IMR-90 (cell line): Measurements from ENCODE around the gene EML6. TPM values are rescaled to one million over a fixed set of nuclear protein-coding genes. Genes with fewer than 3 reads are reported as not detected.
A peak's percentile ranks its signal among the peaks of the same experiment; 100 is the strongest.

Experiments used
- ATAC-seq: fragments of 200-7000 bp; cut with Tn5 transposase; 2 replicates; pipeline ENCODE4 v1.9.1; 2020; ENCODE audit warnings: low read depth, mild to moderate bottlenecking, moderate library complexity
- BruUV-seq: library from RNA; stranded (reverse); fragments of 400-500 nt; replicated peaks from 2 replicates; lab custom pipeline; 2021; lab: Mats Ljungman, UMichigan
- CTCF ChIA-PET: fragments of 300-600 bp; formaldehyde crosslinking; extraction: SDS; loops from one replicate; lab custom pipeline; 2021; ENCODE audit warnings: antibody characterized with exemption; lab: Yijun Ruan, JAX
- POLR2A ChIA-PET: fragments of 300-600 bp; sonication (Branson Sonifier 250); formaldehyde crosslinking; loops from one replicate; lab custom pipeline; 2022; ENCODE audit warnings: antibody characterized with exemption; ENCODE audit not compliant: unreplicated experiment; lab: Charles Lee
- DNase-seq: peaks from one replicate; pipeline ENCODE4 v3.0.0; 2013
- H2AFZ ChIP-seq: replicated peaks from 2 replicates; pipeline ENCODE3; 2013; ENCODE audit warnings: low read length, mild to moderate bottlenecking; ENCODE audit not compliant: poor library complexity
- H2AK5ac ChIP-seq: 2 replicates; pipeline ENCODE4 v1.6.1; 2013; ENCODE audit warnings: low read depth, low read length, inconsistent platforms
- H2AK9ac ChIP-seq: replicated peaks from 2 replicates; pipeline ENCODE3; 2013; ENCODE audit warnings: mild to moderate bottlenecking, low read depth, low read length, moderate library complexity; ENCODE audit not compliant: poor library complexity
- H2BK120ac ChIP-seq: 2 replicates; pipeline ENCODE4 v1.6.1; 2013; ENCODE audit warnings: low read depth, low read length, inconsistent platforms
- H2BK15ac ChIP-seq: 3 replicates; pipeline ENCODE4 v1.6.1; 2013; ENCODE audit warnings: low read depth, low read length, inconsistent platforms
- H2BK20ac ChIP-seq: 2 replicates; pipeline ENCODE4 v1.6.1; 2013; ENCODE audit warnings: low read depth, mild to moderate bottlenecking, inconsistent platforms, low read length, moderate library complexity
- H2BK5ac ChIP-seq: 2 replicates; pipeline ENCODE4 v1.6.1; 2013; ENCODE audit warnings: mild to moderate bottlenecking, low read depth, low read length, inconsistent platforms; ENCODE audit not compliant: poor library complexity, severe bottlenecking
- H3K14ac ChIP-seq: replicated peaks from 2 replicates; pipeline ENCODE4 v1.6.1; 2013; ENCODE audit warnings: low read depth, low read length, inconsistent platforms
- H3K18ac ChIP-seq: 2 replicates; pipeline ENCODE4 v1.6.1; 2013; ENCODE audit warnings: low read depth, low read length, control low read depth
- H3K23ac ChIP-seq: 2 replicates; pipeline ENCODE4 v1.6.1; 2013; ENCODE audit warnings: low read depth, low read length, inconsistent platforms
- H3K27ac ChIP-seq: 2 replicates; pipeline ENCODE4 v1.5.1; 2013; ENCODE audit warnings: mild to moderate bottlenecking, control low read depth, low read length; ENCODE audit not compliant: insufficient read depth
- H3K27me3 ChIP-seq: 2 replicates; pipeline ENCODE4 v1.6.1; 2013; ENCODE audit warnings: low read length; ENCODE audit not compliant: control insufficient read depth, insufficient read depth
- H3K36me3 ChIP-seq: 2 replicates; pipeline ENCODE4 v1.6.1; 2013; ENCODE audit warnings: low read length, mixed read lengths; ENCODE audit not compliant: control insufficient read depth, insufficient read depth
- H3K4ac ChIP-seq: 2 replicates; pipeline ENCODE4 v1.6.1; 2013; ENCODE audit warnings: low read depth, low read length, inconsistent platforms
- H3K4me1 ChIP-seq: 2 replicates; pipeline ENCODE4 v1.6.1; 2013; ENCODE audit warnings: low read length, mixed read lengths; ENCODE audit not compliant: control insufficient read depth, insufficient read depth
- H3K4me2 ChIP-seq: 2 replicates; pipeline ENCODE4 v1.6.1; 2013; ENCODE audit warnings: low read depth, mild to moderate bottlenecking, control low read depth, low read length, moderate library complexity
- H3K4me3 ChIP-seq: 2 replicates; pipeline ENCODE4 v1.5.1; 2013; ENCODE audit warnings: low read depth, mild to moderate bottlenecking, control low read depth, low read length, moderate library complexity; ENCODE audit not compliant: insufficient read depth
- H3K56ac ChIP-seq: 2 replicates; pipeline ENCODE4 v1.6.1; 2013; ENCODE audit warnings: low read length, inconsistent platforms; ENCODE audit not compliant: insufficient read depth; ENCODE audit errors: extremely low read depth
- H3K79me1 ChIP-seq, 2 experiments: 2 replicates each; pipeline ENCODE4 v1.6.1; 2013; ENCODE audit warnings: low read length in 2 of 2, inconsistent platforms in 1 of 2, low read depth in 1 of 2
- H3K9ac ChIP-seq: 2 replicates; pipeline ENCODE4 v1.6.1; 2013; ENCODE audit warnings: low read depth, low read length, control low read depth
- H3K9me1 ChIP-seq: 2 replicates; pipeline ENCODE4 v1.6.1; 2013; ENCODE audit warnings: low read length, inconsistent platforms; ENCODE audit not compliant: insufficient read depth
- H3K9me3 ChIP-seq: 2 replicates; pipeline ENCODE4 v1.6.1; 2013; ENCODE audit warnings: low read length; ENCODE audit not compliant: control insufficient read depth, insufficient read depth
- H4K20me1 ChIP-seq: 2 replicates; pipeline ENCODE4 v1.6.1; 2013; ENCODE audit warnings: low read length, inconsistent platforms; ENCODE audit not compliant: insufficient read depth
- H4K5ac ChIP-seq: 2 replicates; pipeline ENCODE4 v1.6.1; 2013; ENCODE audit warnings: mild to moderate bottlenecking, low read depth, low read length, control low read depth
- H4K8ac ChIP-seq, 2 experiments: 2 replicates each; pipeline ENCODE4 v1.6.1; 2013; ENCODE audit warnings: low read depth in 2 of 2, low read length in 2 of 2, control low read depth in 1 of 2, inconsistent platforms in 1 of 2
- H4K91ac ChIP-seq: 2 replicates; pipeline ENCODE4 v1.6.1; 2013; ENCODE audit warnings: low read depth, low read length, inconsistent platforms; ENCODE audit not compliant: insufficient read depth
- CEBPB ChIP-seq: IDR thresholded peaks from 2 replicates; pipeline ENCODE4 v1.6.1; 2012; ENCODE audit warnings: low read depth, low read length, improper control_type of control experiment
- SMC3 ChIP-seq: fragments of 150-350 bp; IDR thresholded peaks from 2 replicates; pipeline ENCODE4 v1.6.1; 2016; ENCODE audit warnings: low read depth, mild to moderate bottlenecking, antibody characterized with exemption, low read length, moderate library complexity
- WGBS, 2 experiments: methylation state at CpG; one replicate each; pipeline versions ENCODE4 v1.1.5 to v1.1.7; 2013; ENCODE audit warnings: missing lambda C conversion rate in 2 of 2; ENCODE audit not compliant: insufficient read length in 1 of 2; ENCODE audit errors: extremely low coverage in 2 of 2; 5-methylcytosine and 5-hydroxymethylcytosine counted together
- dilution Hi-C: fragments of 300-500 bp; cut with HindIII; formaldehyde crosslinking; loops from one replicate; pipeline ENCODE4 v1.14.3; 2018; ENCODE audit warnings: low sequenced_read_pairs; ENCODE audit not compliant: unreplicated experiment
- in situ Hi-C: fragments of 300-500 bp; cut with MboI; formaldehyde crosslinking; loops from 3 replicates; pipeline ENCODE4 v1.14.3; 2019; ENCODE audit warnings: low sequenced_read_pairs, inconsistent platforms, mixed read lengths
- intact Hi-C: fragments of 100-400 bp; cut with micrococcal nuclease; formaldehyde crosslinking; loops from 2 replicates; pipeline ENCODE4 v1.10.0; 2022
- polyA plus RNA-seq, 3 experiments: library from polyadenylated mRNA; depleted of rRNA; stranded (reverse); fragments of >200 nt; gene quantifications; 2 replicates each; pipeline ENCODE4 v1.2.3, GENCODE V29; 2012; ENCODE audit warnings: low replicate concordance in 1 of 3
- total RNA-seq: library from RNA; depleted of rRNA; stranded (reverse); fragments of >200 nt; gene quantifications from 2 replicates; pipeline ENCODE4 v1.2.3, GENCODE V29; 2012

Gene EML6
- total and polyA plus RNA-seq, 2 of the 4 experiments (the other 2 are of a cell fraction): 0.18 to 0.19 TPM

GRCh38 chr2:55017880-55018279 lies 294.4 kb downstream of the EML6 start:
- peaks cover 26% of the 10 kb centered on the region for H3K4me1 ChIP-seq
- intact Hi-C loops: no loop called here

More at GRCh38 chr2:55017880-55018279, 294.4 kb downstream of the EML6 start:
- ChIA-PET CTCF (interaction anchor here (1.7 kb wide), 1 partner anchor 31 kb away, joined by 6 read pairs; no protein-coding TSS in a partner anchor), POLR2A (no interaction called here)
- no peak overlapping the region for H2BK20ac ChIP-seq
- no peak overlapping the region for H2BK120ac ChIP-seq
- peaks cover 0 to 22% of the 10 kb centered on the region in 2 experiments; a peak in 2 of 4 replicates for H3K79me1 ChIP-seq
- H3K56ac ChIP-seq: no peak overlapping the region
- in situ Hi-C loops: no loop called here
- no peaks in the 10 kb centered on the region for H3K9me3 ChIP-seq
- no peak overlapping the region for H2AFZ ChIP-seq
- no peak overlapping the region for H4K5ac ChIP-seq
- DNase-seq (no peak), ATAC-seq (no peak)
- H3K36me3 ChIP-seq: peaks cover 3% of the 10 kb centered on the region
- dilution Hi-C loops: loop anchor here (25.0 kb wide), 1 partner anchor 144 kb away; no protein-coding TSS in a partner anchor
- H3K9me1 ChIP-seq: peaks cover 13% of the 10 kb centered on the region
- H2AK9ac ChIP-seq: no peak overlapping the region
- no peak overlapping the region for H4K8ac ChIP-seq
- peaks cover 97% of the 10 kb centered on the region for H4K20me1 ChIP-seq
- no peak overlapping the region for H3K9ac ChIP-seq
- BruUV-seq: no TSS peak
- no peak overlapping the region for H4K91ac ChIP-seq
- H3K4me2 ChIP-seq: no peak overlapping the region
- H2BK15ac ChIP-seq: no peak overlapping the region
- no peaks in the 10 kb centered on the region for H3K27me3 ChIP-seq
- no peak overlapping the region for H3K18ac ChIP-seq
- H3K27ac ChIP-seq: no peak overlapping the region
- no peak overlapping the region for H3K4ac ChIP-seq
- H3K23ac ChIP-seq: no peak overlapping the region
- WGBS, 2 experiments: 94% methylated on average over 2 of the region's 3 CpGs; no CpG with 5 or more reads in 1 of the 2 experiments
- H2BK5ac ChIP-seq: peak overlapping the region; percentile 10
- H3K14ac ChIP-seq: 0 out of 2 replicates have a peak overlapping the region, but pooled peaks have one; percentile 6
- H2AK5ac ChIP-seq: no peak overlapping the region
- TF ChIP-seq CEBPB (peak; percentile 77), SMC3 (no peak)
- no peak overlapping the region for H3K4me3 ChIP-seq
